Natural killer cell (primary cell): ENCODE measurements around the gene MAPRE3. TPM values are rescaled to one million over a fixed set of nuclear protein-coding genes. Genes with fewer than 3 reads are reported as not detected.
A peak's percentile ranks its signal among the peaks of the same experiment; 100 is the strongest.

ENCODE experiments used
- ATAC-seq, 3 donors: fragments of 150-1000 bp in 2 of 3; fragments of 200-7000 bp in 1 of 3; cut with Tn5 transposase; 1 replicate in 1 of 3; 2 replicates in 2 of 3; pipeline ENCODE4 v1.10.0; 2021; ENCODE audit warnings: mild to moderate bottlenecking in 2 of 3, moderate library complexity in 2 of 3
- DNase-seq, 2 donors: peaks; one replicate each; pipeline versions ENCODE4 v3.0.0 to v3.0.0-alpha.2; 2013 to 2021; ENCODE audit warnings: mixed read lengths in 1 of 2
- H3K27ac ChIP-seq: one replicate; pipeline ENCODE4 v1.5.1; 2013; ENCODE audit warnings: mild to moderate bottlenecking, low read length
- H3K27me3 ChIP-seq: one replicate; pipeline ENCODE4 v1.6.1; 2013; ENCODE audit warnings: low read length; ENCODE audit not compliant: control insufficient read depth, insufficient read depth
- H3K36me3 ChIP-seq: one replicate; pipeline ENCODE4 v1.6.1; 2013; ENCODE audit warnings: low read length; ENCODE audit not compliant: control insufficient read depth, insufficient read depth
- H3K4me1 ChIP-seq: one replicate; pipeline ENCODE4 v1.6.1; 2013; ENCODE audit warnings: low read length; ENCODE audit not compliant: control insufficient read depth, insufficient read depth
- H3K4me3 ChIP-seq: one replicate; pipeline ENCODE4 v1.5.1; 2013; ENCODE audit warnings: low read length
- H3K9me3 ChIP-seq: one replicate; pipeline ENCODE4 v1.6.1; 2013; ENCODE audit warnings: low read length; ENCODE audit not compliant: control insufficient read depth, insufficient read depth
- H3K27ac Mint-ChIP-seq, 2 donors: one replicate each; pipeline ENCODE4 v1.8.0; 2022; ENCODE audit warnings: mild to moderate bottlenecking in 2 of 2, mixed read lengths in 2 of 2, moderate library complexity in 1 of 2
- H3K27me3 Mint-ChIP-seq, 2 donors: one replicate each; pipeline ENCODE4 v1.8.0; 2022; ENCODE audit warnings: low read depth in 2 of 2, mixed read lengths in 2 of 2
- H3K36me3 Mint-ChIP-seq: one replicate; pipeline ENCODE4 v1.8.0; 2022; ENCODE audit warnings: mixed read lengths
- H3K4me1 Mint-ChIP-seq, 2 donors: one replicate each; pipeline ENCODE4 v1.8.0; 2022; ENCODE audit warnings: mixed read lengths in 2 of 2
- H3K4me3 Mint-ChIP-seq: one replicate; pipeline ENCODE4 v1.8.0; 2022; ENCODE audit warnings: mild to moderate bottlenecking, moderate library complexity, mixed read lengths
- H3K9me3 Mint-ChIP-seq, 2 donors: one replicate each; pipeline ENCODE4 v1.8.0; 2022; ENCODE audit warnings: mixed read lengths in 2 of 2
- CTCF ChIP-seq: fragments of 200-600 bp; IDR thresholded peaks from one replicate; pipeline ENCODE4 v1.8.0; 2022; ENCODE audit warnings: antibody characterized with exemption
- WGBS: methylation state at CpG from one replicate; pipeline ENCODE4 v1.1.7; 2013; ENCODE audit warnings: missing lambda C conversion rate; ENCODE audit not compliant: insufficient coverage; 5-methylcytosine and 5-hydroxymethylcytosine counted together
- intact Hi-C: fragments of 100-400 bp; cut with micrococcal nuclease; formaldehyde crosslinking; loops from one replicate; pipeline ENCODE4 v1.14.2; 2022
- total RNA-seq, 4 donors: library from RNA; stranded (reverse); fragments of 120-200 nt in 1 of 4; gene quantifications; one replicate each; pipeline versions ENCODE4 v1.2.3 to v1.2.4, GENCODE V29; 2013 to 2022

The MAPRE3 gene
- total RNA-seq, 3 donors from 2014 or later (not counting 1 experiment from before 2014, with no cell fraction given) = 3.9 to 5.0 (median 4.2) TPM

- Mint-ChIP-seq H3K9me3 (no peaks in the 10 kb centered on the region), H3K36me3 (no peaks in the 10 kb centered on the region), H3K4me3 (peak overlapping the region; percentile 67), H3K4me1 (peaks cover 24 to 32% of the 10 kb centered on the region in 2 donors), H3K27ac (peak overlapping the region; percentile 50 to 76), H3K27me3 (peaks cover 20 to 30% of the 10 kb centered on the region in 2 donors)
- no peaks in the 10 kb centered on the region for H3K36me3 ChIP-seq
- peaks cover 2% of the 10 kb centered on the region for H3K27me3 ChIP-seq
- no peak overlapping the region for H3K4me3 ChIP-seq
- ATAC-seq = no peak
- intact Hi-C loops = no loop called here
- DNase-seq = peak in 1 of 2 donors; percentile 11
- H3K27ac ChIP-seq = no peak overlapping the region
- peaks cover 14% of the 10 kb centered on the region for H3K4me1 ChIP-seq
- TF ChIP-seq CTCF = no peak
- no peaks in the 10 kb centered on the region for H3K9me3 ChIP-seq
- WGBS = 67% methylated on average over 10 of the region's 10 CpGs
These were observed 1.2 kb upstream of the MAPRE3 start for GRCh38 chr2:26969077-26969844.

GRCh38 chr2:26970928-26971627, 641 bp downstream of the MAPRE3 start:
- Histone ChIP-seq H3K27ac (peak overlapping the region; percentile 8), H3K9me3 (no peaks in the 10 kb centered on the region), H3K36me3 (no peaks in the 10 kb centered on the region), H3K4me1 (peaks cover 14% of the 10 kb centered on the region), H3K27me3 (peaks cover 2% of the 10 kb centered on the region), H3K4me3 (peak overlapping the region; percentile 25)
- Mint-ChIP-seq H3K9me3 (no peaks in the 10 kb centered on the region), H3K4me3 (peak overlapping the region; percentile 85), H3K27me3 (peaks cover 20 to 23% of the 10 kb centered on the region in 2 donors), H3K27ac (peak overlapping the region; percentile 68 to 84), H3K36me3 (no peaks in the 10 kb centered on the region), H3K4me1 (peaks cover 24 to 32% of the 10 kb centered on the region in 2 donors)
- intact Hi-C loops = no loop called here
- TF ChIP-seq CTCF = no peak
- 16% methylated on average over 34 of the region's 34 CpGs for WGBS
- peak in 1 of 3 donors; percentile 4 for ATAC-seq
- DNase-seq = peak in 1 of 2 donors; percentile 29

- no peaks in the 10 kb centered on the region for H3K9me3 ChIP-seq
- DNase-seq = no peak
- H3K4me1 ChIP-seq = peaks cover 14% of the 10 kb centered on the region
- H3K27me3 Mint-ChIP-seq = peaks cover 17 to 23% of the 10 kb centered on the region in 2 donors
- no peaks in the 10 kb centered on the region for H3K9me3 Mint-ChIP-seq
- H3K27me3 ChIP-seq = peaks cover 2% of the 10 kb centered on the region
- H3K27ac Mint-ChIP-seq = peak overlapping the region; percentile 68 to 84
- H3K4me3 ChIP-seq = no peak overlapping the region
- H3K36me3 Mint-ChIP-seq = no peaks in the 10 kb centered on the region
- peak overlapping the region; percentile 85 for H3K4me3 Mint-ChIP-seq
- H3K4me1 Mint-ChIP-seq = peaks cover 24 to 32% of the 10 kb centered on the region in 2 donors
- H3K36me3 ChIP-seq = no peaks in the 10 kb centered on the region
- TF ChIP-seq CTCF = no peak
- ATAC-seq = no peak
- WGBS = 96% methylated on average over 9 of the region's 9 CpGs
- no peak overlapping the region for H3K27ac ChIP-seq
- intact Hi-C loops = no loop called here
These were observed 1.7 kb downstream of the MAPRE3 start for GRCh38 chr2:26971911-26972786.
